EL (cell line): ENCODE measurements around the gene EIF3CL.
"Not testable (repeated sequence)": the region's sequence is repeated elsewhere in the genome, so short reads cannot be mapped to it uniquely, and the experiment has no call there.

Source experiments
- DNase-seq: peaks from one replicate; pipeline ENCODE4 v3.0.0-alpha.2; 2016

EIF3CL gene

DNA sequence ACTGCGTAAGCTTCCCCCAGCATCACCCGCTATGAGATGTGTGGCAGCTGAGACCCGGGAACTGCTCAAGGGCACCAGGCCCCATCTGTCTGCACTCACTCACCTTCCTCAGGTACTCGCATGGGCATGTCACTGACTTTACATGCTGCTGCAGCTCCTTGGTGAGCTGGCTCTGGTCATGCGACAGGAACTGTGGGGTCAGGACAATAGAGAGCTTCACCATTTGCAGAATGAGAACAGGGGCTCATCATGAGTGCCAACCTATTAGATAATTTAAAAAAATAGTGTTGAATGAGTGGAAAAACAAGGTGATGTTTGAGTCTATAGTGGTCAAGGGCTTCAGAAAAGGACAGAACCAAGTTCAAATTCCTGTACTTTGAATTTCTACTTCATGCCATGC is 41.0 kb downstream of the EIF3CL start:
- not testable (repeated sequence) for DNase-seq

GRCh38 chr16:28338230-28338629 is 65.4 kb downstream of the EIF3CL start:
- not testable (repeated sequence) for DNase-seq

DNA sequence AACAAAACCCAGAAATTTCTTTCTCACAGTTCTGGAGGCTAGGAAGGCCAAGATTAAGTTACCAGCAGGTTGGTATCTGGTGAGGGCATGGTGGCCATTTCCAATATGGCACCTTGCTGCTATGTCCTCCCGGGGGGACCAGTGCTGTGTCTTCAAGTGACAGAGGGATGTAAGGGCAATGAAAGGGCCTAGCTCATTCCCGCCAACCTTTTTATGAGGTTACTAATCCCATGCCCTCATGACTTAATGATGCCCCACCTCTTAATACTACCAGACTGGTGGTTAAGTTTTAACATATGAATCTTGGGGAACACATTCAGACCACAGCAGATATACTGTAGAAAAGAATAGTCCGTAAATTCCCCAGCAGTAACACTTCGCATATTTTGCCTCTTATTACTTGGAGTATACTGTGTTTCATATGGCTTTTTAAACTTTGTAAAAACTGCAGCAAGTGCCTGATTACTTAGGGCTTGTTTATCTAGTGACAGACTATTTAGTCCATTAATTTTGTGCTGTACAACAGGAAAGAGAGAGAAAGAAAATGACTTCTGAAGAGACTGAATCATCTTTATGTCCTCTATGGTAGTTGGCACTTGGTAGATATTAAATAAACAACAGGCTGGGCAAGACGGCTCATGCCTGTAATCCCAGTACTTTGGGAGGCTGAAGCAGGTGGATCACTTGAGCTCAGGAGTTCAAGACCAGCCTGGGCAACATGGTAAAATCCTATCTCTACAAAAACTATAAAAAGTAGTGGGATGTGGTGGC is 66.5 kb downstream of the EIF3CL start:
- DNase-seq = not testable (repeated sequence)

DNA sequence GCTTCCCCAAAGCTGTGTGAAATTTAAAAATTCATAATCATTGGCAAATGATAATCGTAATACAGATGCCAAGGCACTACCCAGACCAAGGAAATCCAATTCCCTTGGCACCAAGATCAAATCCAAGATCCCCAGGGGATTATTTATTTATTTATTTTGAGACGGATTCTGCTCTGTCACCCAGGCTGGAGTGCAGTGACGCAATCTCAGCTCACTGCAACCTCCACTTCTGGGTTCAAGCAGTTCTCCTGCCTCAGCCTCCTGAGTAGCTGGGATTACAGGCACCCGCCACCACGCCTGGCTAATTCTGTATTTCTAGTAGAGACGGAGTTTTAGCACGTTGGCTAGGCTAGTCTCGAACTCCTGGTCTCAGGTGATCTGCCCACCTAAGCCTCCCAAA is 68.0 kb downstream of the EIF3CL start:
- not testable (repeated sequence) for DNase-seq

DNA sequence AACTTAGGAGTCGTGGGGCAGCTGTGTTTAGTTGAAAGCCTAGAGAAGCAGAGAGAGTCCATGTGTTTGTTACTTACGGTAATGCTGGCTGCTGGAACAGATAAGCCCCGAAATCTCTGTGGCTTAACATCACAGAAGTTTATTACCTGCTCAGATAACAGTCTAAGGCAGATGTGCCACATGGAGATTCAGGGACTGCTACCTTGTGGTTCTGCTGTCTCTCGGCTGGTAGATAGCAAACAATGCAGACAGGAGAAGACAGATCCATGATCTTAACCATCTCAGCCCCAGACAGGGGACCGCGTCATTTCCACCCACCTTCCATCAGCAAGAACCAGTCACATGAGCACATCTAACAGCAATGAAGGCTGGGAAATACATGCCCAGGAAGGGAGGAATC is 71.0 kb downstream of the EIF3CL start:
- DNase-seq = not testable (repeated sequence)

GRCh38 chr16:28330981-28331380 is 72.7 kb downstream of the EIF3CL start:
- not testable (repeated sequence) for DNase-seq

DNA sequence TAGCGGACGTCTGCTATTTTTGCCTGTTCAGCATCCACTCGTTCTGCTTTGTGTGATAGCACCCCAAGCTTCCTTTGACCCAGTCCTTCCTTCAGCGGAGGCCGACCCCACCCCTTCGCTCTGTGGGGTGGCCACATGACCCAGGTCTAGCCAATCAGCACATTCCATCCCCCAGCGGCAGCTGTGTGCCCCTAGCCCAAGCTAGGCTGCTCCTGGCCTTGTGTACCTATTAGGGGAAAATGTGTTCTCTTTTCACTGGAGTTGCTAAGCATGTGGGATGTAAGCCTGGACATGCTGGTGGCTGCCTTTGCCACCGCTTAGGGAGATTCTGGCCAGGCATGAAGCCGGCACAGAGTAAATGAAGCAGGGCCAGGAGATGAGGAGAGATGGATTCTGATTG is 73.4 kb downstream of the EIF3CL start:
- not testable (repeated sequence) for DNase-seq
